ENCODE results near the gene CEP41.

The CEP41 gene

DNA sequence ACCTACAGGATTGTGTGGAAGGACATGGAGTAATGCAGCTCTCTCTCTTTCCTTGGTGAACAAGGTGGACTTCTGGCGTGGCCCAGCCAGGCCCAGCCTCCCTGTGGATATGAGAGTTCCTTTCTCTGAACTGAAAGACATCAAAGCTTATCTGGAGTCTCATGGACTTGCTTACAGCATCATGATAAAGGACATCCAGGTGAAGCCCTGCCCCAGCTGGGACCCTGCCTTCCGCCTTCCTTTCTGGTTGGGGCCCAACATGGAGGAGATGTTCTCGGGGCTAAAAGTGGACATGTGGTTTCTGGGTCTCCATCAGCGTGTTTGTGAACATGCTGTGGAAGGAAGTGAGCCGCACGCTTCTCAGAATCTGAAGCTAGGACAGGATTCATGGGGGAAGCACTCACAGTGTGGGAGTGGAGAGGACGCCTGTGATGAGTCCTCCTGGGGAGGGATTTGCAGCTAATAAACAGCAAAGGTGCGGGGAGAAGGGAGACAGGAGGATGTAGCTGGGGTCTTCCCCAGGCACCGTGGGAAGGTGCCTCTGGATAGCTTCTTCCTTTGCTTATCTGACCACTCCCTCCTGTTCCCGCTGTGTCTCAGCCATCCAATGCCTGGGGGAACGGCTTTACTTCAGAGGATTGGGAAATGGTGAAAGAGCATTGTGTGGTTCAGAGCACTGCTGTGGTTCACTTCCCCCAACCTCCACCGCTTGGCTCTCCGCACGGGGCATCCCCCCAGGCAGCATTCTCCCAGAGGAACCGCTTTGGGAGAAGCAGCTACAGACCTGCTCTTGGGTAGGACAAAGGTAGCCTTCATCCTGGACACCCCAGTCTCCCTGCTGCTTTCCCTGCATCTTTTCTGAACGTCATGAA is 90.7 kb downstream of the CEP41 start:
- Histone ChIP-seq H2BK15ac (ENCODE audit: low read length) (peak overlapping the region; percentile 46), H3K4me3 (ENCODE audit: low read length in 2 of 2) (peak overlapping the region in 1 of 2 donors; percentile 47), H2BK5ac (ENCODE audit: low read length) (no peak overlapping the region), H4K91ac (ENCODE audit: low read depth, low read length, poor library complexity) (no peak overlapping the region), H3K9ac (ENCODE audit: low read depth, low read length, poor library complexity) (peak overlapping the region; percentile 6), H3K27ac (replicated peaks; ENCODE audit: low read length) (peak overlapping the region; percentile 65), H3K14ac (ENCODE audit: low read length) (no peak overlapping the region), H2BK120ac (ENCODE audit: low read depth, low read length) (peak overlapping the region; percentile 76), H3K9me3 (replicated peaks in 1 of 2; ENCODE audit: control insufficient read depth in 2 of 2, insufficient read depth in 1 of 2, low read depth in 1 of 2, low read length in 2 of 2) (no peaks in the 10 kb centered on the region), H4K8ac (ENCODE audit: low read depth, low read length) (no peak overlapping the region), H3K4me2 (ENCODE audit: insufficient read depth, low read length, poor library complexity, severe bottlenecking) (no peak overlapping the region), H2AFZ (ENCODE audit: low read length) (peak overlapping the region; percentile 34), H3K36me3 (replicated peaks in 1 of 2; ENCODE audit: control insufficient read depth in 2 of 2, insufficient read depth in 2 of 2, low read length in 2 of 2) (no peaks in the 10 kb centered on the region), H3K79me1 (ENCODE audit: low read depth, low read length) (no peaks in the 10 kb centered on the region), H3K27me3 (ENCODE audit: control insufficient read depth in 3 of 3, insufficient read depth in 3 of 3, low read depth in 1 of 3, low read length in 3 of 3) (no peaks in the 10 kb centered on the region), H2AK5ac (ENCODE audit: low read depth, low read length) (peak overlapping the region; percentile 12), H3K4me1 (ENCODE audit: control insufficient read depth in 2 of 2, insufficient read depth in 1 of 2, low read depth in 1 of 2, low read length in 2 of 2) (peaks cover 39 to 47% of the 10 kb centered on the region in 2 donors), H3K18ac (ENCODE audit: low read length) (peak overlapping the region; percentile 86), H3K23ac (ENCODE audit: low read depth, low read length, poor library complexity) (peak overlapping the region; percentile 59), H2BK12ac (ENCODE audit: low read length) (peak overlapping the region; percentile 59), H3K4ac (ENCODE audit: low read length) (peak overlapping the region; percentile 10)
- DNase-seq (ENCODE audit: low spot score) = no peak
- no CpG with 5 or more reads among the region's 16 CpGs for WGBS, 2 donors (ENCODE audit: extremely low coverage in 2 of 2, insufficient read length in 2 of 2, insufficient replicate concordance in 1 of 2)

DNA sequence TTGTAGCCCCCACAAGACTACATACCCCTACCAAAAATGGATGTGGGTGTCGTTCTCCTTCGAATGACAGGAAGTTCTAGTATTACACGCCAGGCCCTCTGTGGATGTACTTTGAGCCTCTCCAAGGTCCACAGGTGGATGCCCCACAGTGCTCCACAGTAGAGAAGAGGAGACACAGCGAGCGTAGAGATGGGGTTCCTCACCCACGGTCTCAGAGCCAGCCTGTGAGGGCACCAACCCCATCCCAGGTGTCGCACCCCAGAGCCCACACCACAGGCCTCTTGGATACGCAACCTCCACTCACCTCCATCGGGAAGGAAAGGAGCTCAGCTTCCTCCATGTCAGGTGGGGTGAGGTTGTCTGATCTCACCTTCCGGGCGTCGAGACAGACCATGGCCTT is 93.9 kb downstream of the CEP41 start:
- no peak overlapping the region for H3K4me3 ChIP-seq (ENCODE audit: low read length in 2 of 2)
- peaks cover 35 to 40% of the 10 kb centered on the region in 2 donors for H3K4me1 ChIP-seq (ENCODE audit: control insufficient read depth in 2 of 2, insufficient read depth in 1 of 2, low read depth in 1 of 2, low read length in 2 of 2)
- no peak overlapping the region for H4K8ac ChIP-seq (ENCODE audit: low read depth, low read length)
- no CpG with 5 or more reads among the region's 12 CpGs for WGBS, 2 donors (ENCODE audit: extremely low coverage in 2 of 2, insufficient read length in 2 of 2, insufficient replicate concordance in 1 of 2)
- H2BK12ac ChIP-seq (ENCODE audit: low read length) = peak overlapping the region; percentile 95
- H3K9me3 ChIP-seq (replicated peaks in 1 of 2; ENCODE audit: control insufficient read depth in 2 of 2, insufficient read depth in 1 of 2, low read depth in 1 of 2, low read length in 2 of 2) = no peaks in the 10 kb centered on the region
- no peak overlapping the region for H3K9ac ChIP-seq (ENCODE audit: low read depth, low read length, poor library complexity)
- no peaks in the 10 kb centered on the region for H3K27me3 ChIP-seq (ENCODE audit: control insufficient read depth in 3 of 3, insufficient read depth in 3 of 3, low read depth in 1 of 3, low read length in 3 of 3)
- peak overlapping the region; percentile 99 for H2BK120ac ChIP-seq (ENCODE audit: low read depth, low read length)
- H3K4me2 ChIP-seq (ENCODE audit: insufficient read depth, low read length, poor library complexity, severe bottlenecking) = no peak overlapping the region
- H2AK5ac ChIP-seq (ENCODE audit: low read depth, low read length) = peak overlapping the region; percentile 98
- peak overlapping the region; percentile 85 for H3K18ac ChIP-seq (ENCODE audit: low read length)
- H2BK15ac ChIP-seq (ENCODE audit: low read length) = peak overlapping the region; percentile 62
- no peak overlapping the region for H3K23ac ChIP-seq (ENCODE audit: low read depth, low read length, poor library complexity)
- H3K14ac ChIP-seq (ENCODE audit: low read length) = no peak overlapping the region
- no peak overlapping the region for H2AFZ ChIP-seq (ENCODE audit: low read length)
- no peaks in the 10 kb centered on the region for H3K36me3 ChIP-seq (replicated peaks in 1 of 2; ENCODE audit: control insufficient read depth in 2 of 2, insufficient read depth in 2 of 2, low read length in 2 of 2)
- no peaks in the 10 kb centered on the region for H3K79me1 ChIP-seq (ENCODE audit: low read depth, low read length)
- H2BK5ac ChIP-seq (ENCODE audit: low read length) = peak overlapping the region; percentile 89
- no peak for DNase-seq (ENCODE audit: low spot score)
- H3K27ac ChIP-seq (replicated peaks; ENCODE audit: low read length) = no peak overlapping the region
- peak overlapping the region; percentile 73 for H4K91ac ChIP-seq (ENCODE audit: low read depth, low read length, poor library complexity)
- H3K4ac ChIP-seq (ENCODE audit: low read length) = no peak overlapping the region

DNA sequence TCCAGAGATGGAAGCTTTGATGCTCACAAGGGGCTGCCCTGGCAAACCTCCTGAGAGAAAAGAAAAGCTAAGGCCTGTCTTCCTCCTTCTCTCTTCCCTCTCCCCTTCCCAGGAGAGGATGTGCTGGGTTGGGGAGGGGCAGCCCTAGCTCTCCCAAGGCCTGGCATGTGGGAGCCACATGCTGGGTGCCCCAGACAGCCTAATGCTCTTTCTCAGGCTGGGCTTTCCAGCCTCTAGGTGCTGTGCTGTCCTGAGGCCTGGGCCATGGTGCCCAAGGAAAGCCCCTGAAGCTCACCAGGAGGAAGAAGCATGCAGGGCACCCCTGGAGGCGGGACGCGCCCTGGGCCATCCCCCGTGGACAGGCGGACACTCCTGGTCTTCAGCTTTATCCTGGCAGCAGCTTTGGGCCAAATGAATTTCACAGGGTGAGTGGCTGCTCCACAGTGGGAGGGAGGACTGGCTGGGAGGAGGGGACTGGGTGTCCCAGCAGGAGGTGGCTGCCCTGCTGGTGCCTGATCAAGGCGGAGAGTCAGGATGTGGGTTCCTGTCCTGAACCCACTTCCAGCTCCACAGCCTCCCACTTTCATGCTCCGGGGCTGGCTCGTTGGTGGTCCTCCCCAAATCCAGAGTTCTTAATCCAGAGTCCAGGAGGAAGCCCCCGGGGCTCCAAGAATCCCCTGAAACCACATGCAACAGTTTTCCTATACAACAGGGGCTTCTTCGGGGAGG is 94.5 kb downstream of the CEP41 start:
- Histone ChIP-seq H3K27ac (replicated peaks; ENCODE audit: low read length) (no peak overlapping the region), H3K4ac (ENCODE audit: low read length) (no peak overlapping the region), H2BK120ac (ENCODE audit: low read depth, low read length) (peak overlapping the region; percentile 99), H3K79me1 (ENCODE audit: low read depth, low read length) (no peaks in the 10 kb centered on the region), H3K4me2 (ENCODE audit: insufficient read depth, low read length, poor library complexity, severe bottlenecking) (no peak overlapping the region), H2AFZ (ENCODE audit: low read length) (no peak overlapping the region), H3K18ac (ENCODE audit: low read length) (peak overlapping the region; percentile 90), H3K27me3 (ENCODE audit: control insufficient read depth in 3 of 3, insufficient read depth in 3 of 3, low read depth in 1 of 3, low read length in 3 of 3) (no peaks in the 10 kb centered on the region), H4K91ac (ENCODE audit: low read depth, low read length, poor library complexity) (peak overlapping the region; percentile 94), H2BK12ac (ENCODE audit: low read length) (peak overlapping the region; percentile 68), H4K8ac (ENCODE audit: low read depth, low read length) (no peak overlapping the region), H3K4me1 (ENCODE audit: control insufficient read depth in 2 of 2, insufficient read depth in 1 of 2, low read depth in 1 of 2, low read length in 2 of 2) (peaks cover 33 to 34% of the 10 kb centered on the region in 2 donors), H3K14ac (ENCODE audit: low read length) (no peak overlapping the region), H3K9ac (ENCODE audit: low read depth, low read length, poor library complexity) (no peak overlapping the region), H3K9me3 (replicated peaks in 1 of 2; ENCODE audit: control insufficient read depth in 2 of 2, insufficient read depth in 1 of 2, low read depth in 1 of 2, low read length in 2 of 2) (no peaks in the 10 kb centered on the region), H3K23ac (ENCODE audit: low read depth, low read length, poor library complexity) (peak overlapping the region; percentile 34), H2BK5ac (ENCODE audit: low read length) (peak overlapping the region; percentile 89), H3K4me3 (ENCODE audit: low read length in 2 of 2) (no peak overlapping the region), H3K36me3 (replicated peaks in 1 of 2; ENCODE audit: control insufficient read depth in 2 of 2, insufficient read depth in 2 of 2, low read length in 2 of 2) (no peaks in the 10 kb centered on the region), H2BK15ac (ENCODE audit: low read length) (peak overlapping the region; percentile 90), H2AK5ac (ENCODE audit: low read depth, low read length) (peak overlapping the region; percentile 98)
- WGBS, 2 donors (ENCODE audit: extremely low coverage in 2 of 2, insufficient read length in 2 of 2, insufficient replicate concordance in 1 of 2) = no CpG with 5 or more reads among the region's 10 CpGs
- DNase-seq (ENCODE audit: low spot score) = no peak

DNA sequence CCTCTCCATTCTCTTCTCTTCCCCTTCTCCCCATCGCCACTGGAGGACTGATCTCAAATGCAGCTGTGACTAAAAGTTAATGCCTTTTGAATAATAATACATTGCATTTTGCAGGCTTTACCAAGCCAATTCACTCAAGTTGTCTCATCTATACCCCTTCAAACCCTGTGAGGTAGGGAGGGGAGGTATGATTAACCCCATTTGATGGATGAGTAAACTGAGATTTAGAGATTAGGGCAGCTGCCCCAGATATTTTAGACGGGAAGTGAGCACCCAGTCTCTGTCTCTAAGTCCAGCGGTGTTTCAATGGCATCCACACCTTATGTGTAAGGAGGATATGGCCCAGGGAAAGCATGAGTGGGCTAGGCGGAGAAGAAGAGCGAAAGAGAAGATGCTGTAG is 95.1 kb downstream of the CEP41 start:
- H3K27ac ChIP-seq (replicated peaks; ENCODE audit: low read length) = peak overlapping the region; percentile 60

More for the DNA sequence above, 95.1 kb downstream of the CEP41 start:
- no peak overlapping the region for H3K23ac ChIP-seq (ENCODE audit: low read depth, low read length, poor library complexity)
- peak overlapping the region; percentile 90 for H2BK15ac ChIP-seq (ENCODE audit: low read length)
- H3K14ac ChIP-seq (ENCODE audit: low read length) = no peak overlapping the region
- H2BK5ac ChIP-seq (ENCODE audit: low read length) = peak overlapping the region; percentile 89
- peak overlapping the region; percentile 36 for H3K4me2 ChIP-seq (ENCODE audit: insufficient read depth, low read length, poor library complexity, severe bottlenecking)
- H2BK120ac ChIP-seq (ENCODE audit: low read depth, low read length) = peak overlapping the region; percentile 99
- WGBS, 2 donors (ENCODE audit: extremely low coverage in 2 of 2, insufficient read length in 2 of 2, insufficient replicate concordance in 1 of 2) = no CpG with 5 or more reads among the region's 5 CpGs
- H2AFZ ChIP-seq (ENCODE audit: low read length) = peak overlapping the region; percentile 5
- no peak overlapping the region for H3K4ac ChIP-seq (ENCODE audit: low read length)
- H3K9me3 ChIP-seq (replicated peaks in 1 of 2; ENCODE audit: control insufficient read depth in 2 of 2, insufficient read depth in 1 of 2, low read depth in 1 of 2, low read length in 2 of 2) = no peaks in the 10 kb centered on the region
- no peak overlapping the region for H4K8ac ChIP-seq (ENCODE audit: low read depth, low read length)
- H3K4me3 ChIP-seq (ENCODE audit: low read length in 2 of 2) = no peak overlapping the region
- H3K4me1 ChIP-seq (ENCODE audit: control insufficient read depth in 2 of 2, insufficient read depth in 1 of 2, low read depth in 1 of 2, low read length in 2 of 2) = peaks cover 27 to 32% of the 10 kb centered on the region in 2 donors
- no peak overlapping the region for H3K9ac ChIP-seq (ENCODE audit: low read depth, low read length, poor library complexity)
- H4K91ac ChIP-seq (ENCODE audit: low read depth, low read length, poor library complexity) = no peak overlapping the region
- peak overlapping the region; percentile 98 for H2AK5ac ChIP-seq (ENCODE audit: low read depth, low read length)
- no peaks in the 10 kb centered on the region for H3K36me3 ChIP-seq (replicated peaks in 1 of 2; ENCODE audit: control insufficient read depth in 2 of 2, insufficient read depth in 2 of 2, low read length in 2 of 2)
- H2BK12ac ChIP-seq (ENCODE audit: low read length) = no peak overlapping the region
- H3K79me1 ChIP-seq (ENCODE audit: low read depth, low read length) = no peaks in the 10 kb centered on the region
- peak overlapping the region; percentile 86 for H3K18ac ChIP-seq (ENCODE audit: low read length)
- no peaks in the 10 kb centered on the region for H3K27me3 ChIP-seq (ENCODE audit: control insufficient read depth in 3 of 3, insufficient read depth in 3 of 3, low read depth in 1 of 3, low read length in 3 of 3)
- no peak for DNase-seq (ENCODE audit: low spot score)
